HG03108 (cell line): ENCODE data around the gene TGFBR3.

ENCODE experiments used
- ATAC-seq: cut with Tn5 transposase; IDR thresholded peaks from one replicate; pipeline ENCODE4 v1.9.1; 2021; ENCODE audit warnings: moderate library complexity; ENCODE audit not compliant: unreplicated experiment

TGFBR3 gene

DNA sequence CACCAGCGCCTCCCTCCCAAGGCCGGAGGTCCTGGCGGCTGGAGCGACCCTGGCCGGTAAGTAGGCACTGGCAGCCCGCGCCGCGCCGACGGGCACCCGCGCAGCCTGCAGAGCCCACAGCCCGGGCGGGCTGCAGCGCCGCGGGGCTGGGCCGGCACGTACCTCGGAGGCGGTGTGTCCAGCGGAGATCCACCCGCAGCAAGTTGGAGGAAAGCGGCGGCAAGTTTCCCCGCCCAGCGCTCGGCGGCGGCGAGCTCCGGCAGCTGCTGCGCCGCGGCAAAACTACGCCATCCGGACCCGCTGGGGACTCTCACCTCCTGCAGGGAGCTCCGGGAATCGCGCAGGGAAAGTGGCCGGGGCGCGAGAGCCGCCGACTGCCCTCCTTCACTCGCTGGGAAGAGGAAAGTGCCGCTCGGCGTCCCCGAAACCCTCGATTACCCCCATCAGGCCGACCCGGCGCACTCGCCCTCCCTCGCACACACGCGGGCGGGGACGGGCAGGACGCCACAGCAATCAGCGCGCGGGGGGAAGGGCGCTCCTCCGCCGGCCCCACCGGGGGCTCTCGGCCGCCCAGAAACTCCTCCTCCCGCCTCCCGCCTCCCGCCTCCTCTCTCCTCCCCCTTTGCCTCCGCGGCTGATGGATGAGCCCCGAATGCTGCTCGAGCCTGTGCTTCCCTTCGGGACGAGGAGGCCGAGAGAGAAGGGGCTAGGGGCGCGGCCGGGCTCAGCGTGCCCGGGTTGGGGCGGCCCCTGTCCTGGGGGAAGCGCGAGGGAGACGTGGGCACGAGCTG, at the start of gene TGFBR3:
Gene TGFBR3, minus strand, starts transcription at position 436 of the 791 bp plus-strand sequence. CDS start 24,620 bp downstream, outside the sequence.
- peak; percentile 51 for ATAC-seq

GRCh38 chr1:91929250-91929649, 43.3 kb upstream of the TGFBR3 start:
- no peak for ATAC-seq

DNA sequence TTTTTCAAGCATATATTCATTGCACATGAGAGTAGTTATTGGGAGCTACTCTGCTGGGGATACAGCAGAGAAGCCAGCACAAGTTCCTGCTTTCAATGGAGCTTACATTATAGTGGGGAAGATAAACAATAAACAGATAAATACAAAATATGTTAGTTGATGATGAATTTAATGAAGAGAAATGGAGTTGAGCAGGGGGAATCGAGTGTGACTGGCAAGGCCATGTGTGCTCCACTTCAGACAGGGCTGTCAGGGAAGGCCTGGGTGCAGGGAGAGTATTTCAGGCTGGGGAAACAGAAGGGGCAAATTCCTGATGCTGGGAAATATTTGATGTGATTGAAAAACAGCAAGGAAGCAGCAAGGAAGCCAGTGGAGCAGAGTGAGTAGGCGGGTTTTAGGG, 42.1 kb upstream of the TGFBR3 start:
- ATAC-seq = no peak

DNA sequence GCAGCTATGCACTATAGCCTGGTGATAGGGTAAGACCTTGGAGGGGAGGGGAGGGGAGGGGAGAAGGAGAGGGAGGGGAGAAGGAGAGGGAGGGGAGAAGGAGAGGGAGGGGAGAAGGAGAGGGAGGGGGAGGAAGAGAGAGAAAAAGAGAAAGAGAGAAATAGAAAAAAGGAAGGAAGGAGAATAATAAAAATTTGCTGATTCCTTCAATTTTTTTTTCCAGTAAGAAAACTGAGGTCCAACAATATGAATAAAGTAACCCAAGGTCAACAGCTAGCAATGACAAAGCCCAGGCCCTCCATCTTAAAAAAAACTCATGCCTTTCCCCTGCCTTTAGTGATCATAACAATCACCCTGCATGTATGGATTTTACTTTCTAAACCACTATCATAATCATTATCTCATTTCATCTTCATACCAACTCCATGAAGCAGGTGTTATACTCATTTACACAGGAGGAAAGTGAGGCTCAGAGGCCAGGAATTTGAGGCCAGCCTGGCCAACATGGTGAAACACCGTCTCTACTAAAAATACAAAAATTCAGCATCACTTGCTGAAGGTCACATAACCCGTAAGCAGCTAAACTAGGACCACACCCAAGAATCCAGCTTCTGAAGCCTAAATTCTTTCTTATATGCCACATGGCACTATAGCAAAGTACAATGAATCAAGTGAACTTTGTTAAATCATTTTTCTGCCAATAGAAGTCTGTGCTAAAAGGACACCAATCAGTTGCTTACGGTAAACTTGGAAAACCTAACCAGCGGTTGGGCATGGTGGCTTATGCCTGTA, 39.9 kb upstream of the TGFBR3 start:
- no peak for ATAC-seq

GRCh38 chr1:91924146-91924545, 38.2 kb upstream of the TGFBR3 start:
- ATAC-seq = no peak

DNA sequence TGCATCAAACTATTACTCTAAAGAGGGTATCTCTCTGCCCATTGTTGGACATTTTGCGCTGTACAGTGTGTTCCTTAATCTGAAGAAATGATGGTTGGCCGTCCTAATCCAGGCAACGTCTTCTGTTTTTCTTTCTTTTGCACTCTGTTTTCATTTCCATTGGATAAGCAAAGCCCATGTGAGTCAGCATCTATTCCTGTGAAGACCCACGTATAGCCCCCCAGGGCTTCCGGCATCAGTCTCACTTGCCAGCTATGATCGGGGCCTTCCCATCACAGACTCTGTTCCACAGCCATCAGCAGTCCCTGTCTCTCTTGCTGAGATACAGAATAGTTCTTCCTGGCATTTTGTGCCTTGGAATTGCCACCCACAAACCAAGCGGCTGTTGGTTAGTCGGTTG, 34.0 kb upstream of the TGFBR3 start:
- no peak for ATAC-seq

- ATAC-seq = no peak
Measured at GRCh38 chr1:91916811-91917460, 31.0 kb upstream of the TGFBR3 start.

DNA sequence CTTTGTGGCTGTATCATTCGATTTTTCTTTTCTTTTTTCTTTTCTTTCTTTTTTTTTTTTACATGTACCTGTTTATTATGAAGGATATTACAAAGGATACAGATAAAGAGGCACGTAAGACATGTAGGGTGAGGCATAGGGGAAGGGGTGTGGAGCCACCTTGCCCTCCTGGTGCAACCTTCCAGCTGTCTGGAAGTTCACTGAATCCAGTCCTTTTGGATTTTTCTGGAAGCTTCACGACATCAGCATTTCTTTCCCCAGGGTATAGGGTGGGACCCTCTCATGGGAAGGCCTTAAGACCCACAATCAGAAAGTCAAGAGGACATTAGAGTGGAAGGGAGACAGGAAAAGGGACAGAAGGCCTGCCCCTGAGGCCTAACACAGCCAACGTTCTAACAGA, 30.1 kb upstream of the TGFBR3 start:
- no peak for ATAC-seq

GRCh38 chr1:91913018-91913417, 27.1 kb upstream of the TGFBR3 start:
- ATAC-seq = no peak

DNA sequence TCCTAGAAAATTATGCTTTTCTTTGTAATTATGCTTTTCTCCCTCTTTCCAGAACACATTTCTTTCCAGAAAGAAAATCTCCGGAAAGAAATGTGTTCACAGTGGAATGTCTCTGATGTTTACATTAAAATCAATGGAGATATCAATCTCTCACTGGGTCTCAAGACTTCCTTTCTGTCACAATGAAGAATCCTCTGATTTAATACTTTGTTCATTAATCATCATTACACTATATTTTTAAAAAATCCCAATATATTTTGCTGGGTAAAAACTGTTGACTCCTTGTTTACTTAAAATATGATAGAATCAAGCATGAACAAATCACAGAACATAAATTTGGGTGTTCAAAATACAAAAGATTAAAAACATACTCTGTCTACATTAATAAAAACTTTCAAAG, 26.3 kb upstream of the TGFBR3 start:
- no peak for ATAC-seq

GRCh38 chr1:91901231-91901630, 15.3 kb upstream of the TGFBR3 start:
- no peak for ATAC-seq

- ATAC-seq = no peak
Measured at GRCh38 chr1:91900562-91900961, 14.6 kb upstream of the TGFBR3 start.

DNA sequence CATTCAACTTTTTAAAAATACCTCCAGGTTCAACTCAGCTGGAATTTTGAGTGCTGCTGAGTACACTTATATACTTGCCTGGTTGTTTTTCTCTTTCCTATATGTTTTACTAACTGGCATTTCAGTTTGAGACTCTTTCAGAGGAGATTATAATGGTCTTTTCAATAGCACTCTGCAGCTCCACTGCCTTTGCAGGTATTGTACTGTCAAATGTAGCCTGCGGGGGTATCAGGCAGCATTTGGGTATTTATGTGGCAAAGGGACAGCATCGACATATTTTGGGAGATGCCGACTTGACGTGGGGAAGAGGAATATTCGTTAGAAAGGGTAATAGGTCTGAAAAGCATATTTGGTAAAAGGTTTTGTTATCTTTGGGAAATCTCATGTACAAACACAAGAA, 11.1 kb upstream of the TGFBR3 start:
- no peak for ATAC-seq

DNA sequence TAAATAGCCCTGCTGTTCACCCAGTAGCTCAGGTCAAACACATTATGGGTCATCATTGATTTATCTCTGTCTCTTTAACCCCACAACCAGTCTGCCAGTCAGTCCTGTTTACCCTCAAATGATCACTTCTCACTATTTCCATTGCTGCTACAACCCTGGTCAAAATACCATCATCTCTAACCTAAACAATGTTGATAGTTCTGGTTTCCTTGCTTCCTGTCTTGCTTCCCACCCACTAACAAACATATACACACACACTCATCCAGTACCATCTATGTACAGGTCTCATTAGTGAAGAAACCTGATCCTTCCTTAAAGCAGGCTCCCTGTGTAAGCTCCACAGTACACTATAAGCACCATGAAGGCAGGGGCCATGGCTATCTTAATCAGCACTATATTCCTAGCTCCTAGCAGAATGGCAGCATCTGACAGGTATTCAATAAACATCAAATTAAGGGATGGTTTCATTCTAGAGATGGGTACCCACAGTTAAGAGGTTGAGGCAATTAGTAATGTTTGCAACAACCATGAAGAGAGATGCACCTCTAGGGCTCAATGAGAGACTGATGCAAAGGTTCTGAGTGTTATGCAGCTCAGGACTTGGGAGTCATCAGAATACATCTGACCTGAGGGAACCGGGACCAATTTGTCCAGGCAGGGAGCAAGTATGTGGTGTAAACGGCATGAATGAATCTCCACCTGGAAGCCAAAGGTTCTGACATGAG, 10.0 kb upstream of the TGFBR3 start:
- no peak for ATAC-seq

- ATAC-seq = no peak
Measured at GRCh38 chr1:91894036-91894761, 8.2 kb upstream of the TGFBR3 start.

GRCh38 chr1:91891969-91892368, 6.0 kb upstream of the TGFBR3 start:
- ATAC-seq = no peak

DNA sequence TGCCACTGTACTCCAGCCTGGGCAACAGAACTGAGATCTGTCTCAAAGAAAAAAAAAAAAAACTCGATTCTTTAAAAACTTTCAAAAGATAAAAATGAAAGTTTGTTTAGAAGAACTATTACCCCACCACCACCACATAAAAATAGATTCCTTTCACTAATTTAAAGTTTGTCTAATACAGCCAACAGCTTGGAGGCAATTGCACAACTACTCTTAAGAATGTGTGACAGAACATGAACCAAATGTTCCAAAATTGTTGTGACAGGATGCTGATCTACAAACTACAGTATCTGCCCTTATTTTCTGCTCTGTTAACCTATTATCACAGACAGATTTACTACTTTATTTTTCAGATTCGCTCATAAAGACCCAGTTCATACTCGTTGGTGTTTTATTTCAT, 5.5 kb upstream of the TGFBR3 start:
- ATAC-seq = no peak

GRCh38 chr1:91889717-91890459, 3.9 kb upstream of the TGFBR3 start:
- ATAC-seq = no peak

- ATAC-seq = peak; percentile 12
Measured at GRCh38 chr1:91885213-91885715, 687 bp downstream of the TGFBR3 start.
